ENCODE data around the gene MYH3.
A peak's percentile ranks its signal among the peaks of the same experiment; 100 is the strongest.

Gene MYH3

DNA sequence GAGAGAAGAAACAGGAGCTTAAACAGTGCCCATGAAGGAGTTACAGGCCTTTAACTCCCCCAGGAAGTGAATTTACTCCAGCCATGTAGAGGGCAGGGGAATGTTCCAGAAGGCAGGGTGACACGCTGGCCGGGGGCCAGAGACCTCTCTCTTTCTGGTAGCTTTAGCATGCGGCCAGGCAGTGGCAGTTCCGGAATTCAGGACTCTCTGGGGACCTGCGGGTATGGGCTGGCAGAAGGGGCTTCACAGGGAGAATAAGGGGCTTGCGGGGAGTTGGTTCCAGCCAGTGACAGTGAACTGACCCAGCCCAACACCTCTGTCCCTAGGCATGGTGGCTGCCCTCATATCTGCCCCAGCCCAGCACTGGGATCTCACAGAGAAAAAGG is 40.0 kb downstream of the MYH3 start:
- ATAC-seq (replicated peaks) (no peak), DNase-seq (no peak)
- no peak overlapping the region for H3K4me3 Mint-ChIP-seq
- H3K9me3 Mint-ChIP-seq: no peaks in the 10 kb centered on the region
- H3K36me3 Mint-ChIP-seq (ENCODE audit: insufficient read depth): peaks cover 7% of the 10 kb centered on the region
- H3K4me1 Mint-ChIP-seq (ENCODE audit: low read depth in 2 of 2): peaks cover 4 to 7% of the 10 kb centered on the region in 2 donors
- H3K27ac Mint-ChIP-seq: no peak overlapping the region
- H3K27me3 Mint-ChIP-seq: peaks cover 18 to 35% of the 10 kb centered on the region in 2 donors

DNA sequence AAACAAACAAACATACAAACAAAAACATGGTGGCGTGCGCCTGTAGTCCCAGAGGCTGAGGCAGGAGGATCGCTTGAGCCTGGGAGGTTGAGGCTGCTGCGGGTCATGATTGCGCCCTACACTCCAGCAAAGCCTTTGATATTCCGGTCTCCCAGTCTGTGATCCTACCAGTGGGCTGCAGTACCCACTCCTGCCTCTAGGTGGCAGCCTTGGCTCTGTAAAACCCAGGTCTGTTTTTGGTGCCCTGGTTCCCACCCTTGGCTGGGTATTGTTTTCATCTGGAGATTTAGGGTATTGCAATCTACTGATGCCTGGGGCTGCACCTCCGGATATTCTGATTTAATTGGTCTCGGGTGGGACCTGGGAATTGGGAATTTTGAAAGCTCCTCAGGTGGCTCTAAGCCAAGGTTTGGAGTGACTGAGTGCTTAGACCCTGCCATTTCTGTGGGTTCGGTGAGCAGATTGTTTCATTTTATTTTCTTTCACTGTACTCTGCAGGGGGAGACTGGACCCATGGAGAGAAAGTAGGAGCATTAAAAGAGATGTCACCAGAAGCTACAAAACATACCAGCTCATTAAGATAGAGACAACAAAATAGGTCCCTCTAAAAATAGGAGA is 40.5 kb downstream of the MYH3 start:
- Mint-ChIP-seq H3K27ac (no peak overlapping the region), H3K27me3 (peaks cover 18 to 30% of the 10 kb centered on the region in 2 donors), H3K36me3 (ENCODE audit: insufficient read depth) (peaks cover 7% of the 10 kb centered on the region), H3K9me3 (no peaks in the 10 kb centered on the region), H3K4me1 (ENCODE audit: low read depth in 2 of 2) (peaks cover 4 to 7% of the 10 kb centered on the region in 2 donors), H3K4me3 (no peak overlapping the region)
- DNase-seq: peak; percentile 55 to 68 (median 56)
- peak; percentile 72 for ATAC-seq (replicated peaks)

DNA sequence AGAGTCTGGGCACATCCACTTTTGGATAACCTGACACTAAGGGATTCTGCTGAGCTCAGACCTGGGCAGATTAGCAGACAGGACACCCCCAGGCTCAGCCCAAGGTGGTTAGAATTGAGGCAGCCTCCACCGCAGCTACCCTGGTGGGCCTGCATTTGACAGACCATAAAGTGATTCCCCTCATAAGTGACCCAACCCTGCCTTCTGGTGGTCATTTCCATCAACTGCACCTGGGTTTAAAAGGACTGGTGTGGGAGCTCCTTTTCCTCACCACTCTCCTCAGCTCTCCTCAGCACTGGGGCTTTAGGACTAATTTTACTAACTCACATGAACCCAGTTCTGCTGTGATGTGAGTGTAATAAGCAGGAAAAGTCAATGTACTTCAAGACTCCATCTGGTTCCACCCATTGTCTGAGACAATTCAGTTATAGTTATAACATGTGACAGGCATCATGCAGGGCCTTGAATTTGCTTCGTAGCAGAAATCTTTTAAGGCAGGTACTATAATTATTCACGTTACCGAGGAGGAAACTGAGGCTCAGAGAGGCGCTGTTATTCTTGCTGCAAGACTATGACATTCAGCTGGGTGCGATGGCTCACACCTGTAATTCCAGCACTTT is 42.5 kb downstream of the MYH3 start:
- Mint-ChIP-seq H3K36me3 (ENCODE audit: insufficient read depth) (peaks cover 7% of the 10 kb centered on the region), H3K4me1 (ENCODE audit: low read depth in 2 of 2) (peaks cover 4 to 7% of the 10 kb centered on the region in 2 donors), H3K9me3 (no peaks in the 10 kb centered on the region), H3K27ac (peak overlapping the region in 1 of 2 donors; percentile 18), H3K27me3 (peaks cover 17 to 31% of the 10 kb centered on the region in 2 donors), H3K4me3 (no peak overlapping the region)
- ATAC-seq (replicated peaks) (no peak), DNase-seq (peak in 1 of 3 experiments; percentile 27)

DNA sequence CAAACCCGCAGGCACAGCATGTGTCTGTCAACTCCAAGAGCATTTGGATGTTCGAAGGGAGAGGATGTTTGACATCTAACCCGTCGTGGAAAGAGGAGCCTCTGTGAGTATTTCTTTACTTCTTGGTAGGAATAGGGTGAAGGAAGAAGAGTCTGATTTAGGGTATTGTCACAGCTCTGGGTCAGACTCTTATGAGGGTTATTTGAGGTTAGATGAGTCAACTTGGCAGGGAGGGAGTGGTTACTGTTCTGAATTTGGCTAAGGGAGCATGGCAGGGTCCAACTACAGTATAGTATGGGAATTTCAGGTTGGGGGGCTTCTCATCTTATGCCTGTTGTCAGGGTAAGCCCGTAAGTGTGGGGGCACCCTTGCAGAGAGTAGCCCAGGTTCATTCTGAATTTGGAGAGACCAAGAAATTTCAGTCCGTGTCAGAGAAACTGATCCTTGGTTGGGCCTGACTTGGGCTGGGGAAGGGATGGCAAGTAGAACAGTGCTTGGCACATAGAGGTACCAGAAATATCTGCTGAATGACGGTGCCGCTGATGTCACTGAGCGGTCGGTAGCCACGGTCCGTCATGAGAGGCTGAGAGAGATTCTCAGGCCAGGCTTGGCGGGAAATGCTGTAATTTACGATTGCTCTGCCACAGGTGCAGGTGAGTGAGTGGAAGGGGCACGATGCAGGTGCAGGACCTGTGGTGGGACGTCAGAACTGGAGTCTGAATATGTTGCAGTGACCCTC is 43.2 kb downstream of the MYH3 start:
- Mint-ChIP-seq H3K9me3 (no peaks in the 10 kb centered on the region), H3K4me3 (no peak overlapping the region), H3K4me1 (ENCODE audit: low read depth in 2 of 2) (peaks cover 4 to 7% of the 10 kb centered on the region in 2 donors), H3K36me3 (ENCODE audit: insufficient read depth) (peaks cover 4% of the 10 kb centered on the region), H3K27me3 (peaks cover 17 to 30% of the 10 kb centered on the region in 2 donors), H3K27ac (peak overlapping the region in 1 of 2 donors; percentile 18)
- DNase-seq (no peak), ATAC-seq (replicated peaks) (no peak)

DNA sequence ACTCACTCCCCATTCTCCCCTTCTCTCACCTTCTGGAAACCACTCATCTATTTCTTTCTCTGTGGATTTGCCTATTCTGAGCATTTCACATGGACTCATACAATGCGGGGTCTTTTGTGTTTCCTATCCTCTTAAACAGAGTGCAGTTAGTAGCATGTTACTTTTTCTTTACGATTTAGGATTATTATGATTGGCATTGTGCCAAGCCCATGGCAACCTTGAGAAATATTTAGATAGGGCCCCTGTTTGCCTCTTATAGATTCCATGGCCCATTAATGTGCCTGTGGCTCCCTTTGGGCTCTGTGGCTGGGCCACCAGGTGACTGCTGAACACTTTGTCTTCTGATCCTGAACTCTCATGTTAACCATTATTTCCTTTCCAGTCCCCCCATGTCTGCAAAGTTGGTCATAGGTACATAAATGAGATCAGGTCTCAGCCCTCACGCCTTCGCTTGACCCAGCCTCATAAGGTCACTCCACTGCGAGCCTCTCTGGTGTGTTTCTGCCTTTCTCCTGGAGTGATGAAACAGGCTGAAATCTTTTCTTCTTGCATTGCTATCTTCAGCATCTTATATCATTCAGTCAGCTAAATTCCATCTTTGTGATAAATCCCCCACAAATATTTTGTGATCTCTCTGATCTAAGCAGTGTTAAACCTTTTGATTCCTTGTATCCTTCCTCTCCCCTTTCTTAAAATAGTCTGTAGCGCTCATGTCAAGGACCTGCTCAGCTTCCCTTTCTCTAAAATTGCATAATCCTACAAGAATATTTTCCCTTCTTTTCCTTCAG is 44.0 kb downstream of the MYH3 start:
- H3K9me3 Mint-ChIP-seq: no peaks in the 10 kb centered on the region
- no peak for DNase-seq
- no peak overlapping the region for H3K27ac Mint-ChIP-seq

DNA sequence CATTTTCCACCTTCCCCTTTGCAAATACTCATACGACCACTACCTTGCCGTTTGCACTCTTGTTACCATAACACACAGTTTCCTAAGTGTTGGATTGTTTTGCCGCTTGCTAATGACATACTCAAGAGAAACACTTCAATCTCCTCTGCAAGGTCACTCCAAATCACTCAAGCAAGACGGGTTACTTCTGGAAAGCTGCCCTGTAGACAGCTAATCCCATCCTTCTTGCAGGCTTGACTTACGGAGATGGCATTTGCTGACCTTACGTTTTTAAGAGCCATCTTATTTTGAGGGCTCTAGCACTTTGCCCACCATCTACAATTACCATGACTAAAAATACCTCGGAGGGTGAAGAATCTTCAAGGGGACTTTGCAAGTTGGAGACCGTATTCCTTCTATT is 46.2 kb downstream of the MYH3 start:
- Mint-ChIP-seq H3K27ac (no peak overlapping the region), H3K9me3 (no peaks in the 10 kb centered on the region), H3K4me1 (ENCODE audit: low read depth in 2 of 2) (peaks cover 0 to 3% of the 10 kb centered on the region in 2 donors), H3K4me3 (no peak overlapping the region), H3K27me3 (peaks cover 17 to 30% of the 10 kb centered on the region in 2 donors), H3K36me3 (ENCODE audit: insufficient read depth) (peaks cover 5% of the 10 kb centered on the region)
- ATAC-seq (replicated peaks): no peak
- no peak for DNase-seq

More for the DNA sequence above, 44.0 kb downstream of the MYH3 start:
- ATAC-seq (replicated peaks): no peak
- Mint-ChIP-seq H3K36me3 (ENCODE audit: insufficient read depth) (peaks cover 4% of the 10 kb centered on the region), H3K4me3 (no peak overlapping the region), H3K4me1 (ENCODE audit: low read depth in 2 of 2) (peaks cover 1 to 5% of the 10 kb centered on the region in 2 donors), H3K27me3 (peaks cover 17 to 30% of the 10 kb centered on the region in 2 donors)

DNA sequence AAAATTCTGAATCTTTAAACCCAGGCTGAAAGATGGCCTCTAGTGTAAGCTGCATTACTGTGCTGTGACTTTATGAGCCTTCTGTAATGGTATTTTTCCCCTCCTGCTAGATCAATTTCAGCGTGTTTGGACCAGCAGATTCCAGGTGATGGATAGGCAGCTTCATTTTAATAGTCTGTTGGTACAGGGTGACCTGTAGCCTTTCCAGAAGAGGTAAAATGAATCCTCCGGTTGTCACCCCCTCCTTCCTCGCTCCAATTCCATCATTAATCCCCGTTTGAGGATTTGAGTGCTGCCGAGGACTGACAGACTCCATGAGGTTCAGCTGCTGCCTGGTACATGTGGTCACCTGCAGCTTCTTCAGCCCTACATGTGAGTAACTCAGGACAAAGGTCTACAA is 48.9 kb downstream of the MYH3 start:
- ATAC-seq (replicated peaks): no peak
- H3K4me3 Mint-ChIP-seq: no peak overlapping the region
- H3K36me3 Mint-ChIP-seq (ENCODE audit: insufficient read depth): peaks cover 7% of the 10 kb centered on the region
- no peaks in the 10 kb centered on the region for H3K9me3 Mint-ChIP-seq
- no peak for DNase-seq
- no peak overlapping the region for H3K27ac Mint-ChIP-seq
- peaks cover 7 to 20% of the 10 kb centered on the region in 2 donors for H3K27me3 Mint-ChIP-seq
- H3K4me1 Mint-ChIP-seq (ENCODE audit: low read depth in 2 of 2): no peaks in the 10 kb centered on the region

DNA sequence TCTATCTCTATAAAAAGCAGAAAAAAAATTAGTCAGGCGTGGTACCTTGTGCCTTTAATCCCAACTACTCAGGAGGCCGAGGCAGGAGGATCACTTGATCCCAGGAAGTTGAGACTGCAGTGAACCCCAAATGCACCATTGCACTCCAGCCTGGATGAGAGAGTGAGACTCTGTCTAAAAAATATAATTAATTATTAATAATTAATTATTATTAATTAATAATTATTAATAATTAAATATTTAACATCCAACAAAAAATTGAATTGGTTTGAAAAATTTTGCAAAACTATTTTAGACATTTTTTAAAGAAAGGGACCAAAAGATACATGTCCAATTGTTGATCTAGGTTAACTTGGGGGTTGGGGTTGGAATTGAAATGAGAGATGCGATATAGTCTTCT is 51.0 kb downstream of the MYH3 start:
- Mint-ChIP-seq H3K4me3 (no peak overlapping the region), H3K36me3 (ENCODE audit: insufficient read depth) (peaks cover 4% of the 10 kb centered on the region), H3K27me3 (peaks cover 10 to 33% of the 10 kb centered on the region in 2 donors), H3K4me1 (ENCODE audit: low read depth in 2 of 2) (no peaks in the 10 kb centered on the region), H3K27ac (no peak overlapping the region), H3K9me3 (no peaks in the 10 kb centered on the region)
- ATAC-seq (replicated peaks) (no peak), DNase-seq (no peak)

DNA sequence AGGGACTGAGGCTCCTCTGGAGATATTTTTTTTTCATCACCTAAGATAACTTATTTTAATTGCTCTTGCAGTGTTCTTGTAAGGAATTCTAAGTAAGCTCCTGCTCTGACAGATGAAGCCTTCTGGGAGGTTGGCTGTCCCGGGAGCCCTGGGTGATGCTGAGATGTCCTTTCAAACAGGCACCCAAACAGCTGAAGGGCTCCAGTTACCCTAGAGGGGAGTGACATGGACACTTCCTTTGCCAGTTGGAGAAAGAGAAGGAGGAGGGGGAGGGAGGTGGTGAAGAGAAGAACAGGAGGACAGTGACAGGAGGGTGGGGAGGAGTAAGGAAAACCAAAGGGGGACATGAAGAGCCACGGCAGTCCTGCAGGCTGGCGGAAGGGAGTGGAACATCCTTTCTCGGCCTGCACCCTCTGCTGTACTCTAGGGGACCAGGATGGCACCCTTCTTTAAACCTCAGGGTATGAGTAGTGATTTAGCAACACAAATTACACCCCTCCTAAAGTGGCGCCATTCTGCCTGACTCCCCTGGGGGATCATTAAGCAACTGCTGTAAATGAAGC is 51.8 kb downstream of the MYH3 start:
- ATAC-seq (replicated peaks): peak; percentile 26
- no peak overlapping the region for H3K27ac Mint-ChIP-seq
- no peak overlapping the region for H3K4me3 Mint-ChIP-seq
- DNase-seq: no peak
- no peaks in the 10 kb centered on the region for H3K4me1 Mint-ChIP-seq (ENCODE audit: low read depth in 2 of 2)
- H3K9me3 Mint-ChIP-seq: no peaks in the 10 kb centered on the region
- peaks cover 16 to 34% of the 10 kb centered on the region in 2 donors for H3K27me3 Mint-ChIP-seq
- peaks cover 4% of the 10 kb centered on the region for H3K36me3 Mint-ChIP-seq (ENCODE audit: insufficient read depth)

DNA sequence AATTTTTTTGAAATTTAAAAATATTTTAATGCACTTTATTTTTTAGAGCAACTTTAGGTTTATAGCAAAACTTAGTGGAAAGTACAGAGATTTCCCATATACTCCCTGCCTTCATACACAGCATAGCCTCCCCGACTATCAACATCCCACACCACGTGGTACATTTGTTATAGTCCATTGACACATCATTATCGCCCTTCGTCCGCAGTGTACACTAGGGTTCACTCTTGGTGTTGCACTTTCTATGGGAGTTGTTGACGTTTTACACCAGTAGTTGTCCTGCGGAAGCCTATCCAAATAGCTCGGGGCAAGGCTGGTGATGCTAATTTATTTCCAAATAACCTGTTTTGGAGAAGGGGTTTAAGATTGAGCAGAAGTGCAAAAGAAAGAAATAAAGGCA is 52.6 kb downstream of the MYH3 start:
- ATAC-seq (replicated peaks) (no peak), DNase-seq (no peak)
- Mint-ChIP-seq H3K4me3 (no peak overlapping the region), H3K9me3 (no peaks in the 10 kb centered on the region), H3K36me3 (ENCODE audit: insufficient read depth) (peaks cover 4% of the 10 kb centered on the region), H3K27ac (no peak overlapping the region), H3K27me3 (peaks cover 20 to 41% of the 10 kb centered on the region in 2 donors), H3K4me1 (ENCODE audit: low read depth in 2 of 2) (no peaks in the 10 kb centered on the region)

DNA sequence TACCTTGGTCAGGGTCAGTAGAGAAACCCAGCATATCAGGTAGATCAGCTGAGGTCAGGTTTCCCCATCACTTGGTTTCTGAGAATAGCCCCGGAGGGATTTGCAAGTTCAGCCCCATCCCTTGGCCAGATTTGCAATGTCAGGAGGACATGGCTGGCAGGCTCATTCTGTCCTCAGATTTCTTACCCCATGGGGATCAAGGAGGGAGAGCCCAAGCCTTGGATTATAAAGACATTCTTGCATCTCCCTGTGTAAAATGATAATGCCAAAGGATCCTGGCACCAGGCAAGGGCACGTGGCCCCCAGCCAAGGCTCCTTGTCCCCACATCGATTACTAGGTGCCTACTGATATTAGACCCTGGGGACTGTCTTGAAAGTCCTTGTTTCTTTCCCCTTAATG is 53.2 kb downstream of the MYH3 start:
- Mint-ChIP-seq H3K27me3 (peaks cover 21 to 46% of the 10 kb centered on the region in 2 donors), H3K4me3 (no peak overlapping the region), H3K36me3 (ENCODE audit: insufficient read depth) (peaks cover 4% of the 10 kb centered on the region), H3K9me3 (no peaks in the 10 kb centered on the region), H3K4me1 (ENCODE audit: low read depth in 2 of 2) (no peaks in the 10 kb centered on the region), H3K27ac (no peak overlapping the region)
- DNase-seq (no peak), ATAC-seq (replicated peaks) (no peak)

DNA sequence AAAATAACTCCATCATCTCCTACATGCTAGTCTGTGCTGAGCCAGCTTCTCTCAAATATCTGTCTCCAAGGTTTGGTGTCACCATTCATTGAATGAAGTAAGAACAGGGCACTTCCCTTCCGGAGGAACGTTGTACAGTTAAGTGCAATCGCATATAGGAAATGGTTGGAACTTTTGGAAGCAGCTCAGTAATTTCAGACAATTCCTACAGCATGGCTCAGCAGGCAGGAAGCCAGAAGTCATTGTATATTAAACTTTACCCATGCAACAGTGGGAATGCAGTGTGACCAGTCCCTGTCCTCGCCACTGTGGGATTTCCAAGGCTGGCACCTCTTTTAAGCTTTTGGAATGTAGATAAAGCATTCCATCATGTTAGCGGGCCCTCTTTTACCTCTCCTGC is 56.5 kb downstream of the MYH3 start:
- Mint-ChIP-seq H3K36me3 (ENCODE audit: insufficient read depth) (no peaks in the 10 kb centered on the region), H3K27ac (no peak overlapping the region), H3K4me1 (ENCODE audit: low read depth in 2 of 2) (no peaks in the 10 kb centered on the region), H3K9me3 (no peaks in the 10 kb centered on the region), H3K27me3 (peaks cover 29 to 66% of the 10 kb centered on the region in 2 donors), H3K4me3 (no peak overlapping the region)
- ATAC-seq (replicated peaks) (no peak), DNase-seq (no peak)

DNA sequence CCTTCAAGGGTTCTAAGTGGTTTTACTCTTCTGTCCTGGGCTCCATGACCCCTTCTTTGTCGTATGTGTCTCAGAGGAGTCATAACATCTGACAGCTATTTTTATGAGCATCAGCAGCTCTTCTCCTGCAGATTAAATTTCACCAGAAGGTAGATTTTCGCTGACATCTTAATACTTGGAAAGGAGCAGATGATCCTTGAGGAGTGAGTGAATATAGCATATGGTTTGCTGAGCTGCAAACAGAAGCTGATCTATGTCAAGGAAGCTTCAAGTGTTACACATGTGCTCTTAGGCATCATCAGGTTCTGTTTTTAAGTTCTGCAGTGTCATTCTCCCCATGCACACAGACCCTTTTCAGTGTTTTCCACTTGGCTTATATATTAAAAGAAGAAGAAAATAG is 58.5 kb downstream of the MYH3 start:
- Mint-ChIP-seq H3K27ac (no peak overlapping the region), H3K27me3 (peaks cover 40 to 83% of the 10 kb centered on the region in 2 donors), H3K36me3 (ENCODE audit: insufficient read depth) (no peaks in the 10 kb centered on the region), H3K9me3 (no peaks in the 10 kb centered on the region), H3K4me3 (no peak overlapping the region), H3K4me1 (ENCODE audit: low read depth in 2 of 2) (no peaks in the 10 kb centered on the region)
- DNase-seq (no peak), ATAC-seq (replicated peaks) (no peak)

Data from effector memory CD8-positive, alpha-beta T cell (primary cell).